ENCODE measurements around the gene LSP1.
"Not testable (repeated sequence)": the region's sequence is repeated elsewhere in the genome, so short reads cannot be mapped to it uniquely, and the experiment has no call there.

The LSP1 gene

GRCh38 chr11:1872267-1872985 is 19.5 kb downstream of the LSP1 start:
- DNase-seq = no peak
- no peak for TF ChIP-seq GATA1 (IDR thresholded peaks at IDR 0.05; ENCODE audit: low read depth, low read length)
- no peak for TF ChIP-seq POLR2A (IDR thresholded peaks at IDR 0.05; ENCODE audit: low read length)

DNA sequence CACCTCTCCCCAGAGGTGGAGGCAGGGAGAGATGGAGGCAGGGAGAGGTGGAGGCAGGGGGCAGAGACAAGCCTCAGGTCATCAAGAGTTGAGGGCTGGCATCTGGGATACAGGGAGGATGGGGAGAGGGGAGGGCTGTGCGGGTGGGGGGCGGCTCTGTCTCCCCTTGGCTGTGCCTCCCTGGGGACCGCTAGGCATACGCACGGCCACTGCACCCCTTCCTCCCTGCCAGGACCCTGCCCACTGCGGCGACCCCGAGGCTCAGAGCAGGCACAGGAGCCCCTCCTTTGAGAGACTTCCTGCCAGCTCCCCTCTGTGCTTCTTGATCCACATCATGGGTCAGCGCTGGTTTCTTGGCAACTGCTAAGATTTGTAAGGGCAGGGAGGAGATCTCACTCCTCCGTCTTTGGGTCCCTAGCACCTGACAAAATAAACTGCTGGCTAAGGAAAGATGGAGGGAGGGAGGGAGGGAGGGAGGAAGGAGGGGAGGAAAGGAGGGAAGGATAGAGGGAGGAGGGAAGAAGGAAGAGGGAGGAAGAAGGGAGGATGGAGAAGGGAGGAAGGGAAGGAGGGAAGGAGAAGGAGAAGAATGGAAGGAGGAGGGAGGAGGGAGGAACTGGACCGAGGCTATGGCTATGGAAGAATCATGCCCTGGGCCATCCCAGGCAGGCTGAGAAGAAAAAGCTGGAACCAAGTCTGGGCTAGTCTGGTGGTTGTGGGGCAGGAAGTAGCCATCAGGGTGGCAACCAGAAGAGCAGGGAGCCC is 20.3 kb downstream of the LSP1 start:
- TF ChIP-seq GATA1 (IDR thresholded peaks at IDR 0.05; ENCODE audit: low read depth, low read length) (no peak), POLR2A (IDR thresholded peaks at IDR 0.05; ENCODE audit: low read length) (no peak)
- DNase-seq = no peak

DNA sequence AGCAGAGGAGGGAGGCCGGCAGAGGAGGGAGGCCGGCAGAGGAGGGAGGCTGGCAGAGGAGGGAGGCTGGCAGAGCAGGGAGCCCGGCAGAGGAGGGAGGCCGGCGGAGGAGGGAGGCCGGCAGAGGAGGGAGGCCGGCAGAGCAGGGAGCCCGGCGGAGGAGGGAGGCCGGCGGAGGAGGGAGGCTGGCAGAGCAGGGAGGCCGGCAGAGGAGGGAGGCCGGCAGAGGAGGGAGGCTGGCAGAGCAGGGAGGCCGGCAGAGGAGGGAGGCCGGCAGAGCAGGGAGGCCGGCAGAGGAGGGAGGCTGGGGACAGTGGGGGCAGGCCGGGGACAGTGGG is 20.9 kb downstream of the LSP1 start:
- DNase-seq = not testable (repeated sequence)

GRCh38 chr11:1874441-1875092 is 21.7 kb downstream of the LSP1 start:
- not testable (repeated sequence) for DNase-seq

DNA sequence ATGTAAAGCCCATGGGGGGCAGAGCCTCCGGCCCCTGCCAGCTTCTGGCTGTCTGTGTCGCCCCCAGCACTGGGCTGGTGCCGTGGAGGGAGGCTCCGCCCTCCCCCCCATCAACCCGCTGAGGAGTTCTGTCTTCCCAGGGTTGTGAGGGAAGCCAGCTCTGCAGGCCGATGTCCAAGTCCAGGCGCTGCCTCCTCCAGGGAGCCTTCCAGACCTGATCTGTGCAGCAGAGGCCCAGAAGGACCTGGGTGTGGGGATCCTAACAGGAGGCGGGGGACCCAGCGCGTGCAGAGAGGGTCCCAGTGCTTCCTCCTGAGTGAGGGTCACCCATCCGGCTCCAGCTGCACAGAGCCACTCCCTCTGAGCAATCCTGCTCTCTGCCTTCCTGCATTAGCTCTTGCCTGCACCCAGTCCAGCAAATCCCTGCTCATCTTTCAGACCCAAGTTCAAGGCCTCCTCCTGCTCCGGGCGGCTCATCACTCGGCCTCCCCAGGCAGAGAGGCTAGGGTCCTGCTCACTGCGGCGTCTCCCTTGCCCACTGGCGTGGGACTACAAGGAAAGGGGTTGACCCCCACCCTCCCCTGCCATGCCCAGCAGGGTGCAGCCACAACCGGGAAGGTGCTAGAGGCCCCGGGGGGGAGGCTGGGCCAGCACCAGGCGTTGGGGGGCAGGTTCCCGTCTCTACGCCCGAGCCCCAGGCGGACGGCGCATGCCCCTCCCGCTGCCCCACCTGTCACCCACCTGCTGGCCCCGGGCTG is 22.4 kb downstream of the LSP1 start:
- no peak for DNase-seq
- no peak for TF ChIP-seq GATA1 (IDR thresholded peaks at IDR 0.05; ENCODE audit: low read depth, low read length)

DNA sequence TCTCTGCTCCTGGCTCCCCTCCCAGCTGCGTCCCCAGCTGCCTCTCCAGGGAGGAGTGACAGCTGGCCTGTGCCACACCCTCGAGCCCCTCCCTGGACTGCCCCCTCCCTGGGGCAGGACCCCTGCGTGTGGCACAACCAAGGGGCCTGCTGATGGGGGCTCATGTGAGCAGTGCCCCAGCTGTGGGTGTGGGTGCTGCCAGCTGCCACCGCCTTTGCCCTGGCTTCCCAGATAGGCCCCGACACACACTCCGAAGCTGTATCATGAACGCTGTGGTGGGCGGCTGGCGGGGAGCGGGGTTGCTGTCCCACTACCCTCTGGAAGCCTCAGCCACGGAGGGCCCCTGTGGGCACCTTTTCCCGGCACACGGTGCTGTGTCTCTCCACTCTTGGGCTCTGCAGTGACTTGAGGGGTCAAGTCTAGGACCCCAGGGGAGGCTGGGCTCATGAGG is 23.0 kb downstream of the LSP1 start:
- not testable (repeated sequence) for DNase-seq

DNA sequence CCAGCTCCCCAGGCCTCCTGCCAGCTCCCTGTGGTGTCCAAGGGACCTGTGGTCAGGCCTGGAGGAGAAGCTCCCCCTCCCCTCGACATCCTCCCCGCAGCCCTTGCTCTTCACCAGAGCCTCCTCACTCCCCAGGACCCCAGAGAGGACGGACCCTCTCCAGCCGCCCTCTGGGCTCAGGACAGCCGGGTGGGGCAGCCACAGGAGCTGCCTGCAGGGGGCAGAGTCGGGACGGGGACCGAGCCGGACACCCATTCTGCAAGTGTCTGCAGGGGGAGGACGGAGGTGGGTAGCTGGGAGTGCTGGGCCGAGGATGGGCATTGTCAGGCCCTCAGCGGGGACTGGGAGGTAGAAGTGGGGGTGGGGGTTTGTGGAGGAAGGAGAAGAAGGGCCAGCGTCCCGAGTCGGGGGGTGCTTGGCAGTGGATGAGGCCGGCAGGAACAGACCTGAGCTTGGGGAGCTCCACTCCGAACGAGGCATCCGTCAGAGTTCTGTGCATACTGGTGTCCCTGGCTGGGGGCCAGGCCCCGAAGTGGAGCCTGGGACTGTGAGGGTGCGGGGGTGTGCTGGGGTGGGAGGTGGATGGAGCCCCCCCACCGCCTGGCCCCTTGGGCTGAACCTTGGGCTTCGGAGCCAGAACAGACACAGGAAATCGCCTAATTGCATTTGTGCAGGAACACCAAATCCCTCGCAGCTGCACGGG is 23.6 kb downstream of the LSP1 start:
- peak; percentile 28 to 35 for DNase-seq
- TF ChIP-seq POLR2A (IDR thresholded peaks at IDR 0.05; ENCODE audit: low read length) (no peak), GATA1 (IDR thresholded peaks at IDR 0.05; ENCODE audit: low read depth, low read length) (no peak)

DNA sequence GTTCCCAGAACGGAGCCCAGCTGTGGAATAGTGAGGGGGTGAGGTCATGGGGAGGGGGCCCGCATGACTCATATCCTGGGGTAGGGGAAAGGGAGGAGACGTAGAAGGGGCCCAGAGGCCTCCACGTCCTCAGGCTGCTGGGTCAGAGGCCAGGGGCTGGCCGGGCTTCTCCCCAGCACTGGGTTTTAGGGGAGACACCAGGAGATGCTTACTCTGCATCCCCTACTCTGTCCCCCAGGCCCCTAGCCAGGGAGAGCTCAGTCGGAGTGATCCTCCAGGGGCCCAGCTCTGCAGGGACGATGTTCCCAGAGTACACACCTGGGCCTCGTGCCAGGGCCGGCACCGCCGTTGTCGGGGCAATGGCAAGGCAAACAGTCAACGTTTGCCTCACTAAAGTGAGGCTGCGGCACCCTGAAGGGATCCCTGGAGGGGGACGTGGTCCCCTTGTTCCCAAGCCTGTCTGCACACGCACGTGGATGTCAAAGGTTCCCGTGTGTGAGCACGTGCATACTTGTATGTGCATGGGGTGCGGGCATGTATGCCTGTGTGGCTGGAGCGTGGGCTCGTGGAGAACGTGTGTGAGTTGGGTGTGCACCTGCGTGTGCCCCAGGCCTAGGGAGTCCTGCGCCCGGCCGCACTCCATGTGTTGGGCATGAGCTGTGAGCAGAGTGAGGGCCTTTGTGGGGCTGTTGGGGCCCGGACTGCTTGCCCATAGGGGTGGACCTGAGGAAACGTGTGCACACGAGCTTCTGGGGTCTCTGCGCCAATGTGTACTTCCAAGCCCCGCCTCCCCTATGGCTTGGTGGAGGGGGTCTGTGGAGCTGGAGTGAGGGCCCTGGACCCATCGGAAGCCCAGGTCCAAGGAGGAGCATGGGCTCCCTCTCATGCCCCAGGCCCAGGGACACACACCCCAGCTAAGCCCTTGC is 24.6 kb downstream of the LSP1 start:
- no peak for DNase-seq
- TF ChIP-seq GATA1 (IDR thresholded peaks at IDR 0.05; ENCODE audit: low read depth, low read length) (no peak), POLR2A (IDR thresholded peaks at IDR 0.05; ENCODE audit: low read length) (no peak)

DNA sequence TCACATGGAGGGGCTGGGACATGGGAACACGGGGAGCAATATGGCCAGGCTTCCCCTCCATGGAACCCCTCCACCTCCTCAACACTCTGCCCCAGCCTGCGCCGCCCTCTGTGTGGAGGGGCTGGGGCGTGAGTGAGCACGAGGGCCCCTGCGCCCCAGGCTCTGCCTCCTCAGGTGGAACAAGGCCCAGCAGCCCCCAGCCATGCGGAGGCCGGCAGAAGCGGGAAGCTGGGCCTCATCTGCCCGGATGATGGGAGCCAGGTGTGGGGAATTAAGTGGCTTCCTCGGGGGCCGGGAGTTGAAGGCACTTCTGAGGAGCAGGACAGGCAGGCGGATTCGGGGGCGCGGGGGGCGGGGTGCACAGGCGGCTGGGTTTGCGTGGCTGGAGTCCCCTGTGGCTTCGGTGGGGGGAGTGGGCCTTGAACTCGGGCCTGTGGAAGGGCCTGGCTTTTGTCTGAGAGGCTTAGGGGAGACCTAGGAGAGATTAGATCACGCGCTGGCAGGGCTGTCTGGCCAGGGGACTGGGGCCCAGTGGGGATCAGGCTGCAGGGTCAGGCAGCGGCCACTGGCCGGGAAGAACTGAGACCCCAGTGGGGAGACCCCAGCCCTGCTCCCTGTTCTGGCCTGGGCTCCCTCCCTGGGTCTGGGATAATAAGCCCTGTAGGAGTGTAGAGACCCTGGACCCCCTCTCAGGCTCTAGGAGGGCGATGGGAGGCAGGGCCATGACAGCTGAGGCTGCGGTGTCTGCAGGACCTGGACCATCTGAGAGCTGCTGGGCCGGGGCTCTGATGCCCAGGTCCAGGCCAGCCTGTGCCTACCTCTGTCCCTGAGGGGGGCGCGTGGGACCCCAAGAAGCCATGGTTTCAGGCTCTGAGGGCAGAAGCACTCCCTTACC is 25.5 kb downstream of the LSP1 start:
- DNase-seq = no peak
- no peak for TF ChIP-seq GATA1 (IDR thresholded peaks at IDR 0.05; ENCODE audit: low read depth, low read length)
- TF ChIP-seq POLR2A (IDR thresholded peaks at IDR 0.05; ENCODE audit: low read length) = no peak

DNA sequence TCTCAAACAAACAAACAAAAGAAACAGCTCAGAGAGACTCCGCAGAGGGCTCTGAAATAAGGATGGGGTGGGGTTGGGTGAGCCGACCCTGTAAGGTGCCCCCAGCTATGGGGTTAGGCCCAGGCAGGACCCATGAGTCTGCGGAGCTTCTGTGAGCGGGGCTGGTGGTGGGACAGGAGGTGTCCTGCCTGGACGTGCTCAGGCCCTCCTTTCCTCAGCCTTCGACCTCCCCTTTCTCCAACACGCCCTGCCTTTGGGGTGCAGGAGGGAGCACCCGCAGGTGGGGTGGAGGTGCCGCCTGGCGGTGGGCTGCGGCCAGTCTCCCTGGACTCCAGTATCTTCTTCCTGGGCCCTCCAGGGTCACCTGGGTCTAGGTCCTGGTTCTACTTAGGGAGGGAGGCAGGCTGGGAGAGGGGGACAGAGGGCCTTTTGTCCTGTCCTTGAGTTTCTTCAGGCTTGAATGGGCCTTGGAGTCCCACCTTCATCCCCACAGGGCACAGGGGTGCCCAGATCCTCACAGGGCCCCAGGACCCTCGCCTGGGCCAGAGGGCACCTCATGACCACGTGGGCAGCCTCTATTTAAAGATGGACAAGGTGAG is 26.6 kb downstream of the LSP1 start:
- no peak for TF ChIP-seq POLR2A (IDR thresholded peaks at IDR 0.05; ENCODE audit: low read length)
- TF ChIP-seq GATA1 (IDR thresholded peaks at IDR 0.05; ENCODE audit: low read depth, low read length) = no peak
- DNase-seq = no peak

- TF ChIP-seq GATA1 (IDR thresholded peaks at IDR 0.05; ENCODE audit: low read depth, low read length) (no peak), POLR2A (IDR thresholded peaks at IDR 0.05; ENCODE audit: low read length) (no peak)
Measured at GRCh38 chr11:1879941-1880720, 27.2 kb downstream of the LSP1 start.

More at GRCh38 chr11:1879941-1880720, 27.2 kb downstream of the LSP1 start:
- DNase-seq = no peak
